NCI-H2196 treated with DMSO at 0.1 percent for 48 hours (cell line): ENCODE data around the gene PIGV.
A peak's percentile ranks its signal among the peaks of the same experiment; 100 is the strongest.
"Not testable (repeated sequence)": the region's sequence is repeated elsewhere in the genome, so short reads cannot be mapped to it uniquely, and the experiment has no call there.

Experiments
- DNase-seq: peaks from one replicate; lab custom pipeline; 2025; ENCODE audit not compliant: unreplicated experiment; lab: John Stamatoyannopoulos, UW

PIGV gene

DNA sequence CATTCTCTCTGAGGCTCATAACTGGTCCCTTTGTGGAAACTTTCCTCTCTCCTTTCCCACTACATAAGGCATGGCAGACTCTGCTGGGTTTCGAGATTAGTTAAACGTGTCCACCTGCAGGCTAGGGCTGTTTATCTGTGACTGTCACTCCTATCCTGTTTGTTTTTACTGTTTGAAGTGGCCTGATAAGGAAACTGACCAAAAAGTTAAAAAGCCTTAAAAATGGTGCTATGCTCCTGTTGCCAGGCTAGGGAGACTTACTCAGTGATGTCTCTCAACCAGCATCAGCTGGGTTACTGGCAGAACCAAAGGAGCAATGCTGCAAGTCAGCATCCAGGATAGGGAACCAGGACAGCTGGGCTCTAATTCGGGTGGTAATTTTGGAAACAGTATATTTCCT, 3.9 kb downstream of the PIGV start:
- no peak for DNase-seq

DNA sequence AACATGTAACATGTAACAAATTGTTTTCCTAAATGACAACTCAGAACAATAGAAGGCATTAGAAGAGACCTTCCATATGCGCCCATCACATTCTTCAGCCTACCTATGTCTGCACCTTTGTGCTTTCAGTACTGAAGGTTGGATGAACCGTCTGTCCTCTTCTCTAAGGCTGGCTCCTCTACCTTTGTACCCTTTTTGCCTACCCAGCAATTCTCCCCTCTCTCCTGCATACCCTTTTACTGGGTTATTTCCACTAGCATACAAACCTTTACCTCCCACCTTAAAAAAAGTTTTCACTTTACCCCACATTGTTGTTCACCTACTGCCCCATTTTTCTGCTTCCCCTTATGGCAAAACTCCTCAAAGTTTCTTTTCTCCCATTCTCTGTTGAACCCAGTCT, 5.2 kb downstream of the PIGV start:
- DNase-seq: no peak

DNA sequence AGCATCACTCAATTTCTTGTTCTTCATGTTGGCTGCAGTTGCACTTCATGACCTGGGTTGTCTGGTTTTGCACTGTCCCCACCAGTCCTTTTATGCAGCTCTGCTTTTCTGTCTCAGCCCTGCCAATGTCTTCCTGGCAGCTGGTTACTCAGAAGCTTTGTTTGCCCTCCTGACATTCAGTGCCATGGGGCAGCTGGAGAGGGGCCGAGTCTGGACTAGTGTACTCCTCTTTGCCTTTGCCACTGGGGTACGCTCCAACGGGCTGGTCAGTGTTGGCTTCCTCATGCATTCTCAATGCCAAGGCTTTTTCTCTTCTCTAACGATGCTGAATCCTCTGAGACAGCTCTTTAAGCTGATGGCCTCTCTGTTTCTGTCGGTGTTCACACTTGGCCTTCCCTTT, 6.6 kb downstream of the PIGV start:
- DNase-seq: no peak

DNA sequence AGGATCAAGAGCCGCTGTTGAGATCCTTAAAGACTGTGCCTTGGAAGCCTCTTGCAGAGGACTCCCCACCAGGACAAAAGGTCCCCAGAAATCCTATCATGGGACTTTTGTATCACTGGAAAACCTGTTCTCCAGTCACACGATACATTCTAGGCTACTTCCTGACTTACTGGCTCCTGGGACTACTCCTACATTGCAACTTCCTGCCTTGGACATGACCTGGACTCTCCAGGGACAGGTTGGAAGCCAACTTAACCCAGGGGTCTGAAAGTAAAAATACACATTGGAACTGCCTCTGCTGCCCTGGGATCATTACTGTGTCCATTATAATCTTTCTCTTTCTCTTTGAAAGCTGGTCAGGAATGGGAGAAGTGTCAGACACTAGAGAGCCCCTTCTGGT, 9.9 kb downstream of the PIGV start:
- DNase-seq: no peak

DNA sequence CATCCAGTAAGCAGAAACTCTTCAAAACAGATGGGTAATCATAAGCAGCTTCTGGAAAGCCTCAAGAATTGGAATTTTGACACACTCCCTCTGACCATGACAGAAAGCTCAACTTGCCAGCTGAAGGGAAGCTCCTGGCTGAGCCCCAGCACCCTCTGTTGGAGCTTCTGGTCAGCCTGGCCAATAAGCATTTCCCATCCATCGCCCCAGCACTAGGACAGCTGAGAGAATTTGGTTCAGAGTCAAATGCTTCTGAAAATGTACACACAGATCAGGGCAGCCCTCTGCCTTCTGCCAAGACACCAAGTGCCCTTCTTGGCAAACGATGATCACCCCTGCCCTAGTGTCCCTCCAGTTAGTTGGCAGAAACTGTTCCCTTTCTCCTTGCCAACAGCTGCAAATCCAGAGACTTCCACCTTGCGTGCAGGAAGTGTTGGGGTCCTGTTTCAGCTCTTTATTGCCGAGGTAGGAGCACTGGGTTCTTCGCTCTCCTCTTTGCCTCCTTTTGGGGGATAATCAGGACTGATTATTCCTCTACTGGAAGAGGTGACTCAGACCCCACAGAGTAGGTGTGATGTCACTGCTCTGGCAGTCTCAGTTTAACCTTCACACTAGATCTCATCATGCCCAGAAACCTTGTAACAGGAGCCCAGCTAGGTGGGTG, 11.9 kb downstream of the PIGV start:
- DNase-seq: peak; percentile 99

DNA sequence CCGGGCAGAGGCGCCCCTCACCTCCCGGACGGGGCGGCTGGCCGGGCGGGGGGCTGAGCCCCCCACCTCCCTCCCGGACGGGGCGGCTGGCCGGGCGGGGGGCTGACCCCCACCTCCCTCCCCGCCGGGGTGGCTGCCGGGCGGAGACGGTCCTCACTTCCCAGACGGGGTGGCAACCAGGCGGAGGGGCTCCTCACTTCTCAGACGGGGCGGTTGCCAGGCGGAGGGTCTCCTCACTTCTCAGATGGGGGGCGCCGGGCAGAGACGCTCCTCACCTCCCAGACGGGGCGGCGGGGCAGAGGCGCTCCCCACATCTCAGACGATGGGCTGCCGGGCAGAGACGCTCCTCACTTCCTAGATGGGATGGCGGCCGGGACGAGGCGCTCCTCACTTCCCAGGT, 16.2 kb downstream of the PIGV start:
- not testable (repeated sequence) for DNase-seq

DNA sequence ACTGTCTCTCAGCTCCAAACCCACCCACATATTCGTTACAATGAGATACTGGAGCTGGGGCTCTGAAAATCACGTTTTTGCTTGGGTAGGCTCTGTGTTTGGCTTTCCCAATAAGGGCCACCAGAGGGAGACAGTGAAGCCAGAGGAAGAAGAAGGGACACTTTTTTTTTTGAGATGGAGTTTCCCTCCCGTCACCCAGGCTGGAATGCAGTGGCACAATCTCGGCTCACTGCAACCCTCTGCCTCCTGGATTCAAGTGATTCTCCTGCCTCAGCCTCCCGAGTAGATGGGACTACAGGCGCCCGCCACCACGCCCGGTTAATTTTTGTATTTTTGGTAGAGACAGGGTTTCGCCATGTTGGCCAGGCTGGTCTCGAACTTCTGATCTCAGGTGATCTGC, 22.4 kb downstream of the PIGV start:
- peak; percentile 37 for DNase-seq

DNA sequence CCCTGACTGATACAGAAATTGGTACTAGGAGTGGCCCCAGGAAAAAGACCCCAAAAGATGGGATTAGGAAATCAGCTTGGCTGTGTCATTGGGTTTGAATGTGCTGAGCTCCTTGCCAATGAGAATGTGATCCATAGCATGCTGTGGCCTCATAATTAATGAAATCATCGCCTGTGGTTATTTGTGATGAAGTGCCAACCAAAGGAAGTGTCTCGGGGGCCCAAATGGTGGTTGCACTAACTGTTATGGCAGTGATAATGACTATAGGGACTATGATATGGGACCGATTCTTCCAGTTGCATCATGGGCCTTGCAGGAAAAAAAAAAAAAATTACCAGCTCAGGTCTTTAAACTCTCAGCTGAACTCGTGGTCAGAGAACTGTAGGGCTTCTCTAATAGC, 23.3 kb downstream of the PIGV start:
- DNase-seq: no peak

DNA sequence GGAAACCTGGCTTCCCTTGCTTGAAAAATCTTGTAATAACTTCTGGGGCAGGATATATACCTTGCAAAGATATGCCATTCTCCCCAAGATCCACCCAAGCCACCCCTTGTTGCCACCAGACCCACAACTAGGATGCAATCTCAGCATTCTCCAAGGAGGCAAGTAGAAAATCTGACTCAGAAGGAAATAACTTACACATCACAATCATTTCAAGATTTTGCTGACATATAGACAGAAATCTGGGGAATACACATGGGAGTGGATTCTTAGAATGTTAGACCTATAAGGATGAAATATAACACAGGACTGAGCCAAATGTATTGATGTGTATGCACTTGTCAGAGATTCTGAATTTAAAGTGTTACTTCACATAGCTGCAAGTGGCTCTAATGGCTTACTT, 24.0 kb downstream of the PIGV start:
- DNase-seq: no peak

DNA sequence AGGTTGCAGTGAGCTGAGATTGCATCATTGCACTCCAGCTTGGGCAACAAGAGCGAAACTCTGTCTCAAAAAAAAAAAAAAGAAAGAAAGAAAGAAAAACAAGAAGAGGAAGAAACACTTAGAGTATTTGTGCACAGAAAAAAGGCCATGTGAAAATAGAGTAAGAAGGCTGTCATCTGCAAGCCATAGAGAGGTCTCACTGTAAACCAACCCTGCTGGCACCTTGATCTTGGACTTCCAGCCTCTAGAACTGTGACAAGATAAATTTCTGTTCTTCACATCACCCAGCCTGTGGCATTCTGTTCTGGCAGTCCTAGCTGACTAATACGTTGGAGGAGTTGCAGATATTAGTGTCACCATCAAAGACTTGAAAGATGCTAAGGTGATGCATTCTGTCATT, 26.6 kb downstream of the PIGV start:
- DNase-seq: no peak

DNA sequence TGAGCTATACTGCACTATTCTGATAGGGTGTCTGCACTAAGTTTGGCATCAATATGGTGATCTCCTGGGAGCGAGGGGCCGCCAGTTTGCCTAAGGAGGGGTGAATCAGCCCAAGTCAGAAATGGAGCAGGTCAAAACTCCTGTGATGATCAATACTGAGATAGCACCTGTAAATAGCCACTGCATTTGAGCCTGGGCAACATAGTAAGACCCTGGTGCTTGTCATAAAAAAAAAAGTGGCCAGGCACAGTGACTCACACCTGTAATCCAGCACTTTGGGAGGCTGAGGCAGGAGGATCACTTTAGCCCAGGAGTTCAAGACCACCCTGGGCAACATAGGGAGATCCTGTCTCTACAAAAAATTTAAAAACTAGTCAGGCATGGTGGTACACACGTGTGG, 27.1 kb downstream of the PIGV start:
- DNase-seq: no peak

DNA sequence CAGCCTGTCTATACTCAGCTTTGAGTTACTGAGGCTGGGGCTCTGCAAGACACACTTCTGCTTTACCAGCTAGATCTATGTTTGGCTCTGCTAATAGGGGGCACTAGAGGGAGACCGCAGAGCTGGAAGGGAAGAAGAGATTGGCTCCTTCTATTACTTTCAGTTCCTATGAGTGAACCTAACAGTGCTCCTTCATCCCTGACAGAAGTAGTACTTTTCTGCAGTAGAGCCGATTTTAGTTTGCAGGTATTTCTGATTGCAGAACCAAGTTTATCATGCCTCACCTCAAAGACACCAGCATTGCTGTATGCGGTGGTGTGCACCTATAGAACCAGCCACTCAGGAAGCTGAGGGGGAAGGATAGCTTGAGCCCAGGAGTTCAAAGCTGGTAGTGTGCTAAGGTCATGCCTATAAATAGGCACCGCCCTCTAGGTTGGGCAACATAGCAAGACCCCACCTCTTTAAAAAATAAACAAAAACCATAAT, 33.1 kb downstream of the PIGV start:
- no peak for DNase-seq

DNA sequence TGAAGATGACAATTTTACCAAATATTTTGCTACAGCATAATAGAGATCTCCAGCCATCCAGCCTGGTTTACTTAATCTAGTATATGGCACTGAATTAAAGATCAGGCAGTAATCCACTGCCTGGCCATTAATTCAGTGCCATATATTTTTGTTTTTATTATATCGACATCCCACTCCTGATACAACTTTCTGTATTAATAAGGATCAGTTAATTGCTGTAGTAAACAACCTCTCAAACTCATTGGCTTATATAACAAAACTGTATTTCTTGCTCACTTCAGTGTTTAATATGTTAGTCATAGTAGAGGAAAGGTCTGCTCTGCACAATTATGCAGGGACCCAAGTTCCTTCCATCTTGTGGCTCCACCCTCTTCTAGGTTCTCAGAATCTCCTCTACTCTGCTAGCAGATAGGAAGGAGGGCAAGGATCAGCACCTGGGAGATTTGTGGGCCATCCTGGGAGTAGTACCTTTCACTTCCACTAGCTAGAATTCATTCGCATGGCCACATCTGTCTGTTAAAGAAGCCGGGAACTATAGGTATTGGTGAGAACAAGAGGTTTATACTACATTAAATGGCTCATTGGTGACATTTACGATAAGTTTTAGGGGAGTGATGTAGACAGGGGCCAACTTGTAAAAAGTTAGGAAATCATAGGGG, 35.1 kb downstream of the PIGV start:
- no peak for DNase-seq

DNA sequence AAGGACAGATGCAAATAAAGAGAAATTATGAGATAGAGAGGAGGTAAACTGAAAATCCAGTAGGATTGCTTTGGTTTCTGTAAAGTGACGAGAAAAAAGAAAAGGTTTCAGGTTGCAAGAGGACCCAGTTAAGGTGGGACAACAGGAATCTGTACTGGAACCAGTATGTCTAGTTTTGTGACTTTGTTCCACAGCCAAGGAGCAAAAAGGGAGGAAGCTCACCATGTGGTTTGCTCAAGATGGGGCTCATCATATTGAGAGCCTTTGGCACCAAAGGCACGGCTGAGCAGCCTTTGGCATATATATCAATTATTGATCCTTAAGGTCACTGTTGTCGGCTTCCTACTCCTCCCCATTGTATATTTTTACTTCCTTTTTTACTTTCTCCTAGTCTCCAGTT, 37.0 kb downstream of the PIGV start:
- no peak for DNase-seq

DNA sequence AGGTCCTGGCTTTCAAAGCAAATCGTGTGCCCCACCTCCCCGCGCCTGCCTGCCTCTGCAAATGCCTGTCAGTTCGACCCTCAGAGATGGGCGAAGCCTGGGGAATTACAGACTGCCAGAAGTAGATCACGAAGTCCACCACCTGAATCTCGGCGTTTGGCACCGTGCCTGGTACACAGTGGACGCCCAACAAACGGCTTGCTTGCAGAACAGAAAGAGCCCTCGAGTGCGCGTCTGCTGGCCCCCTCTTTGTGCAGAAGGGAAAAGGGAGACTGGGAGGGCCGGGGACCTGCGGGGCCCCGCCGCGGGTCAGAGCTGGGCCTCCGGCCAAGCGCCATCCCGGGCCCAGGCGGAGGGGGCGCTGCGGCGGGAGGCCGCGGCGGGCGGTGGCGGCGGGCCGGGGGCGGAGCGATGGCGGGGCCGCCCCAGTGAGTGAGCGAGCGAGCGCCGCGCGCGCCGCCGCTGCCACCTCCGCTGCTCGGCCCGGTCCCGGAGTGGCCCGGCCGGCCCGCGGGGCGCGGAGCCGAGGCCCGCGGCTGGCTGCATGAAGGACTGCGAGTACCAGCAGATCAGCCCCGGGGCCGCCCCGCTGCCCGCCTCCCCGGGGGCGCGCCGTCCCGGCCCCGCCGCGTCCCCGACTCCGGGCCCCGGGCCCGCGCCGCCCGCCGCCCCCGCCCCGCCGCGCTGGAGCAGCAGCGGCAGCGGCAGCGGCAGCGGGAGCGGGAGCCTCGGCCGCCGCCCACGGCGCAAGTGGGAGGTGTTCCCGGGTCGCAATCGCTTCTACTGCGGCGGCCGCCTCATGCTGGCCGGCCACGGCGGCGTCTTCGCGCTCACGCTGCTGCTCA, 38.7 kb downstream of the PIGV start, which contains the start of gene ZDHHC18:
Gene ZDHHC18, plus strand, starts transcription at position 428 of the 845 bp plus-strand sequence. Its CDS starts 117 bp downstream, at position 545.
- DNase-seq: peak; percentile 31

DNA sequence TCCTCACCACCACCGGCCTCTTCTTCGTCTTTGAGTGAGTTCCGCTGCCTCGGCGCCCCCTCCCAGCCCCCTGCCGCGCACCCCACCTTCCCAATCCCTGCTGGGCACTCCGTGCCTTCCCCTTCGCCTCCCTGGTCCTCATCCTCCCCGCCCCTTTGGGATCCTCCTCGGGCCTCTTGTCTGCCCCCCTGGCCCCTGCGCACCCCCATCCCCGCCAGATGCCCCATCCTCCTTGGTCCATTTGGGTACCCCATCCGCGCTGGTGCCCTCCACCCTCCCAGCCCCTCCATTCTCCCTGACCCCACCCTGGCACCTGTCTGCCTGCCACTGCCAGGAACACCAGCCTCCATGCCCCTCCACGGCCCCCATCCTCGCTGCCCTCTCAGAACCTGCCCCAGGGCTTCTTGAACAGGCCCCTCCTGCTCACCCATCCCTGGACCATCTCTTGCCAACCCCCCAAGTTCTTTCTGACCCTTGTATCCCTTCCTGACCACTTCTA, 39.4 kb downstream of the PIGV start:
- no peak for DNase-seq

DNA sequence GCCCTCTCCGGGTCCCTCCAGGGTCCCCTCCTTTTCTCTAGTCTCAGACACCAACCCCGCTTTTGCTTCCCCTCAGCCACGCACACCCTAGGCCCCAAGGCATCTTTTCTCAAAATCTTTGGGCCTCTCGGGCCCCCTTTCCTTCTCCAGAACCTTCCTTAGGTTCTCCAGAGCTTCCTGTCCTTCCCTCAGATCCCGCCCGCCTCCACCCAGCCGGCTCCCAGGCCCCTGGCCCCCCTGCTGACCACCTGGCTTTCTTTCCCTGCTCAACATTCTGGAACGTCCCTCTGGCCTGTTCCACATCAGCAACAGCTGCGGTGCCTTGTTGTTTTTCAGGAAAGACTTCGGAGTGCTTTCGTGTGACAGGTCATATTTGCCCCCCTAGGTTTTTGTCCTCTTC, 39.9 kb downstream of the PIGV start:
- no peak for DNase-seq

DNA sequence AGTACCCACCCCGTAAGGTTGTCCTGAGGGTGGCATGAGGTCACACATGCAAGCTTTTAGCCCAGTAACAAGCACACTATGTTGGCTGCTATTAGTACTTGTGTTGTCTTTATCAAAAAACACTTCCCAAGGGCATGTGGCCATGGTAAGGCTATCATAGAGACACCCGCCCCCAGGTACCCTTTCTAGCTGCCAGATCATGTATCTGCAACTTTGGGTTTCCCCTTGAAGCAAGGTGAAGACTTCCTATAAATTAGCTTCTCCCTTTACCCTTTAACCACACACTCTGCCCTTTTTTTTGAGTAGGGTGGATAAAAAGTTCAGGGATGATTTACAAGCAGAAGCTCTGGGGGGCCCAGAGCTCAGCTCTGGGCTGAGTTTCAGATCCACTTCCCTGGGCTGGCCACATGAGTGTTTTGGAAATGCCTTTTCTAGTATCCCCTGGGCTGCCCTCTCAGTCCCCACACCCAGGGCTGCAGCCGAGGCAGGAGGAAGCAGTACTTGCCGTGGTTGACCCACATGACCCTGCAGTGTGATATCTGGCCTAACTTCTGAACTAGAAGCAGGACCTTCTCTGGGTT, 40.8 kb downstream of the PIGV start:
- no peak for DNase-seq

DNA sequence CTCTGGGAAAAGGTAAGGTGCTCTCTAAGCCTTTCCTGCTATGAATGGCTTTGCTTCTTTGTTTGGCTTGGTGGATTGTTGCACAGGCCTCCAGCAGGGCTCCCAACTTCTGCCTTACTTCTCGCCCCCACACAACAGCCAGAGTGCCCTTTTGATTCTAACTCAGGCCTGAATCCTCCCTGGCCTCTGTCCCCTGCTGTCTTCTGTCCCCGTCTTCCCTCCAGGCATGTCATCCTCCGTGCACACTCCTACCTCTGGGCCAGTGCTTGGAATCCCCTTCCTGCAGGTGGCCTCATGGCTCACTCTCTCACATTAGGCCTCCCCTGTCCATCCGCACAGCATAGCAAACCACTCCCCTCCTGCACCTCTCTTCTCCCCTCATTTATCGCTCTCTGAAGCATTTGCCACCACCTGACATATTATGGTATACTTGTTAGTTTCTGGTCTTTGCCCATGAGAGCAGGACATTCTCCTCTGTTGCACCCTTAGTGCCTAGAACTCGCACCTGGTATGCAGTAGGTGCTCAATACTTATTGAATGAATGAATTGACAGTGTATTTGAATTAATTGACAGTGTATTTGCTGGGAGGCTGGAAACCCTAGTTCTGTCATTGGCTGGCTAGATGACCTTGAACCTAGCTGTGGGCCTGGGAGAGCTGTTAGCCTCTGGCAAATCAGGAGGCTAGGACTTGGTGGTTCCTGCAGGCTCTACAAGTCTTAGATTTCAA, 41.6 kb downstream of the PIGV start:
- no peak for DNase-seq

DNA sequence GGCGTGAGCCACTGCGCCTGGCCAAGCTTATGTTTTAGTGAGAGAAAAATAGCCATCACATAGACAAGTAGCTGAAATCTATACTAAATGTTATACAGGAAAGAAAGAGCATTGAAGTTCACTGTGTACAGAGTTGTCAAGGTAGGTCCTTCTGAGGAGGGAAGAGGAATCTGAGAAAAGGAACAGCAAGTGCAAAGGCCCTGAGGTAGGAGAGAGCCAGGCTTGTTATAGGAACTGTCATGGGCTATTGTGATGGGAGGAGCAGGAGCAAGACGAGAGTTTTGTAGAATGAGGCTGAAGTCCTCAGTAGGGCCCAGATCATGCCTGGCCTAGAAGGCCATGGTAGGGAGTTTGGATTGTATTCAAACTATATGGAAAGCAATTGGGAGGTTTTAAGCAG, 43.3 kb downstream of the PIGV start:
- no peak for DNase-seq
